Measurements from ENCODE around the gene DCDC2C.

- TF ChIP-seq POLR2A (IDR thresholded peaks at IDR 0.05): no peak
- TF ChIP-seq, protein P1, sequence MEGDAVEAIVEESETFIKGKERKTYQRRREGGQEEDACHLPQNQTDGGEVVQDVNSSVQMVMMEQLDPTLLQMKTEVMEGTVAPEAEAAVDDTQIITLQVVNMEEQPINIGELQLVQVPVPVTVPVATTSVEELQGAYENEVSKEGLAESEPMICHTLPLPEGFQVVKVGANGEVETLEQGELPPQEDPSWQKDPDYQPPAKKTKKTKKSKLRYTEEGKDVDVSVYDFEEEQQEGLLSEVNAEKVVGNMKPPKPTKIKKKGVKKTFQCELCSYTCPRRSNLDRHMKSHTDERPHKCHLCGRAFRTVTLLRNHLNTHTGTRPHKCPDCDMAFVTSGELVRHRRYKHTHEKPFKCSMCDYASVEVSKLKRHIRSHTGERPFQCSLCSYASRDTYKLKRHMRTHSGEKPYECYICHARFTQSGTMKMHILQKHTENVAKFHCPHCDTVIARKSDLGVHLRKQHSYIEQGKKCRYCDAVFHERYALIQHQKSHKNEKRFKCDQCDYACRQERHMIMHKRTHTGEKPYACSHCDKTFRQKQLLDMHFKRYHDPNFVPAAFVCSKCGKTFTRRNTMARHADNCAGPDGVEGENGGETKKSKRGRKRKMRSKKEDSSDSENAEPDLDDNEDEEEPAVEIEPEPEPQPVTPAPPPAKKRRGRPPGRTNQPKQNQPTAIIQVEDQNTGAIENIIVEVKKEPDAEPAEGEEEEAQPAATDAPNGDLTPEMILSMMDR (IDR thresholded peaks at IDR 0.05): peak; percentile 41 to 67 (median 62)
These were observed 25.0 kb downstream of the DCDC2C start for GRCh38 chr2:3728104-3729054.

Data from thyroid gland (tissue), 4 donors.